GM12878 (cell line): ENCODE data around the gene ABHD17C. TPM values are rescaled to one million over a fixed set of nuclear protein-coding genes. Genes with fewer than 3 reads are reported as not detected.

Source experiments
- ATAC-seq: fragments of 200-7000 bp; cut with Tn5 transposase; 3 replicates; pipeline ENCODE4 v1.9.1; 2020; ENCODE audit warnings: mild to moderate bottlenecking, moderate library complexity
- BruUV-seq: library from RNA; stranded (reverse); fragments of 400-500 nt; replicated peaks from 2 replicates; lab custom pipeline; 2021; lab: Mats Ljungman, UMichigan
- CTCF ChIA-PET: fragments of 300-600 bp; sonication (Branson Sonifier 250); formaldehyde crosslinking; extraction: SDS; loops from one replicate; lab custom pipeline; 2021; ENCODE audit warnings: inconsistent platforms; lab: Yijun Ruan, JAX
- POLR2A ChIA-PET: fragments of 350-600 bp; formaldehyde crosslinking; extraction: SDS; loops from one replicate; lab custom pipeline; 2021; ENCODE audit warnings: inconsistent platforms; lab: Charles Lee
- RAD21 ChIA-PET: fragments of 300-600 bp; sonication (Branson Sonifier 250); formaldehyde crosslinking; loops from one replicate; lab custom pipeline; 2023; ENCODE audit warnings: antibody characterized with exemption; ENCODE audit not compliant: unreplicated experiment; lab: Charles Lee
- SMC1A ChIA-PET: fragments of 300-600 bp; sonication (Branson Sonifier 250); formaldehyde crosslinking; loops from one replicate; lab custom pipeline; 2023; ENCODE audit not compliant: unreplicated experiment, uncharacterized antibody; lab: Charles Lee
- DNase-seq: peaks from one replicate; pipeline ENCODE4 v3.0.0-alpha.2; 2011; ENCODE audit warnings: low read depth, low spot score
- FAIRE-seq: peaks from 3 replicates; lab custom pipeline; 2011; peaks lifted over from hg19 to GRCh38; lab: Jason Lieb, UNC
- H2AFZ ChIP-seq: 2 replicates; pipeline ENCODE4 v1.6.0; 2011; ENCODE audit warnings: low read depth, low read length, control low read depth; ENCODE audit not compliant: control insufficient read depth
- H3K27ac ChIP-seq: 2 replicates; pipeline ENCODE4 v1.5.1; 2011; ENCODE audit warnings: control low read depth; ENCODE audit not compliant: control insufficient read depth, insufficient read depth
- H3K27me3 ChIP-seq, 2 experiments: replicated peaks in 1 of 2; 2 replicates each; pipeline versions ENCODE4 v1.6.0 to v1.6.1; 2011; ENCODE audit warnings: low read length in 1 of 2; ENCODE audit not compliant: control insufficient read depth in 2 of 2, insufficient read depth in 2 of 2
- H3K36me3 ChIP-seq, 2 experiments: 2 replicates each; pipeline ENCODE4 v1.5.1; 2011; ENCODE audit warnings: low read length in 1 of 2; ENCODE audit not compliant: control insufficient read depth in 2 of 2, insufficient read depth in 2 of 2
- H3K4me1 ChIP-seq: 2 replicates; pipeline ENCODE4 v1.6.1; 2011; ENCODE audit warnings: mild to moderate bottlenecking, low read length, moderate library complexity, mixed read lengths; ENCODE audit not compliant: control insufficient read depth, insufficient read depth
- H3K4me2 ChIP-seq: 2 replicates; pipeline ENCODE4 v1.6.0; 2011; ENCODE audit warnings: control low read depth; ENCODE audit not compliant: control insufficient read depth, insufficient read depth
- H3K4me3 ChIP-seq: fragments of 200-600 bp; sonication (generic); 2 replicates; pipeline ENCODE4 v1.5.1; 2016
- H3K79me2 ChIP-seq: 2 replicates; pipeline ENCODE4 v1.6.0; 2011; ENCODE audit warnings: low read length; ENCODE audit not compliant: control insufficient read depth, insufficient read depth
- H3K9ac ChIP-seq: 2 replicates; pipeline ENCODE4 v1.8.0; 2011; ENCODE audit warnings: low read length, control low read depth, mixed read lengths; ENCODE audit not compliant: control insufficient read depth, insufficient read depth
- H3K9me3 ChIP-seq: replicated peaks from 3 replicates; pipeline ENCODE4 v1.5.1; 2011; ENCODE audit warnings: mild to moderate bottlenecking, low read length; ENCODE audit not compliant: control insufficient read depth, insufficient read depth
- H4K20me1 ChIP-seq: 2 replicates; pipeline ENCODE4 v1.6.0; 2011; ENCODE audit not compliant: control insufficient read depth, insufficient read depth
- HDAC6 ChIP-seq: fragments of 200-600 bp; sonication (generic); IDR thresholded peaks from one replicate; pipeline ENCODE4 v1.8.0; 2017; ENCODE audit warnings: antibody characterized with exemption; ENCODE audit not compliant: unreplicated experiment
- HDGF ChIP-seq: fragments of 450-650 bp; IDR thresholded peaks from 2 replicates; pipeline ENCODE4 v1.6.1; 2016; ENCODE audit warnings: antibody characterized with exemption
- WGBS: methylation state at CpG from one replicate; pipeline ENCODE4 v1.1.6; 2016; ENCODE audit warnings: low lambda C conversion rate; ENCODE audit not compliant: insufficient replicate concordance, insufficient coverage; ENCODE audit errors: missing lambda C conversion rate; 5-methylcytosine and 5-hydroxymethylcytosine counted together
- in situ Hi-C: fragments of 300-500 bp; cut with MboI; formaldehyde crosslinking; loops from 9 replicates; pipeline ENCODE4 v1.14.3; 2018; ENCODE audit warnings: mixed read lengths
- intact Hi-C: fragments of 100-400 bp; cut with micrococcal nuclease; formaldehyde crosslinking; loops from one replicate; pipeline ENCODE4 v1.14.2; 2022; ENCODE audit not compliant: unreplicated experiment
- polyA plus RNA-seq, 11 experiments: library from polyadenylated mRNA; depleted of rRNA in 4 of 11; unstranded in 6 of 11; stranded (reverse) in 5 of 11; fragments of >200 nt; fragmentation: Nextera tagmentation in 4 of 11; fragmentation: Illumina TruSeq in 1 of 11; extraction: Ambion mirVana in 4 of 11; extraction: Trizol in 1 of 11; gene quantifications; 1 replicate in 1 of 11; 2 replicates in 10 of 11; pipeline versions ENCODE4 v1.2.1 to v1.2.3, GENCODE V29; 2011 to 2016; ENCODE audit warnings: inconsistent platforms in 2 of 11, missing spikeins in 2 of 11, low read depth in 1 of 11
- total RNA-seq, 4 experiments: library from RNA; depleted of rRNA in 3 of 4; stranded (reverse); fragments of >200 nt in 3 of 4; fragmentation: Illumina TruSeq in 1 of 4; extraction: Trizol in 1 of 4; gene quantifications; 2 replicates each; pipeline versions ENCODE4 v1.2.1 to v1.2.3, GENCODE V29; 2013 to 2021
- TF ChIP-seq, protein P1 (sequence below): fragments of 450-650 bp; IDR thresholded peaks from 2 replicates; pipeline ENCODE4 v1.6.1; 2017; ENCODE audit warnings: mild to moderate bottlenecking, low read depth, inconsistent platforms; ENCODE audit not compliant: poor library complexity, severe bottlenecking

Gene ABHD17C
- total and polyA plus RNA-seq, 10 of the 15 experiments (the other 5 are each of a cell fraction or from before 2014, with no cell fraction given): 0.92 to 11.4 (median 5.5) TPM

DNA sequence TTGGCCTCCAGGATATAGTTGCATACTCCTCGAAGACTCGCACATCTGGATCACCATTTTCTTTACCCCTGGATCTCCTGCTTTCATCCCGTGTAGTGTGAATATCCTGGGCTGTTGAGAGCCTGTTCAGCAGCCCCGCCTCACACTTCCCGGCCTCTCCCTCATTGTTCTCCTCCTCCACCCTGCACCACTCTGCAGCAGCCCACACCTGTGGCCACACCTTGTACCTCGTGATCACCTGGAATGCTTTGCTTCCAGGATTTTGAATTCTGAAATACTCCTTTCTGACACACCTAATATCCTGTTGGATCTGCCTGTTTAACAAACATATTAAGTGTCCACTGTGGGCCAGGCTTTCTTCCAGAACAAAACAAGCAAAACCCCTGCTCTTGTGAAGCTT, 14.4 kb downstream of the ABHD17C start:
- in situ Hi-C loops: no loop called here
- POLR2A ChIA-PET: no interaction called here
- no peak for FAIRE-seq

More for the DNA sequence above, 14.4 kb downstream of the ABHD17C start:
- H3K4me3 ChIP-seq: no peak overlapping the region
- H3K9me3 ChIP-seq: no peaks in the 10 kb centered on the region
- H3K27ac ChIP-seq: no peak overlapping the region
- CTCF ChIA-PET: interaction anchor here (1.3 kb wide), 1 partner anchor 49 kb away, joined by 3 read pairs; no protein-coding TSS in a partner anchor
- no peak overlapping the region for H3K4me2 ChIP-seq
- H3K27me3 ChIP-seq: no peaks in the 10 kb centered on the region
- ATAC-seq (no peak), DNase-seq (no peak)
- SMC1A ChIA-PET: no interaction called here
- RAD21 ChIA-PET: no interaction called here
- H2AFZ ChIP-seq: no peak overlapping the region
- H3K79me2 ChIP-seq: no peaks in the 10 kb centered on the region
- intact Hi-C loops: no loop called here
- no peaks in the 10 kb centered on the region; the same call in none of the 2 replicates for H3K4me1 ChIP-seq
- 92% methylated on average over 6 of the region's 6 CpGs for WGBS
- TF ChIP-seq, protein P1, sequence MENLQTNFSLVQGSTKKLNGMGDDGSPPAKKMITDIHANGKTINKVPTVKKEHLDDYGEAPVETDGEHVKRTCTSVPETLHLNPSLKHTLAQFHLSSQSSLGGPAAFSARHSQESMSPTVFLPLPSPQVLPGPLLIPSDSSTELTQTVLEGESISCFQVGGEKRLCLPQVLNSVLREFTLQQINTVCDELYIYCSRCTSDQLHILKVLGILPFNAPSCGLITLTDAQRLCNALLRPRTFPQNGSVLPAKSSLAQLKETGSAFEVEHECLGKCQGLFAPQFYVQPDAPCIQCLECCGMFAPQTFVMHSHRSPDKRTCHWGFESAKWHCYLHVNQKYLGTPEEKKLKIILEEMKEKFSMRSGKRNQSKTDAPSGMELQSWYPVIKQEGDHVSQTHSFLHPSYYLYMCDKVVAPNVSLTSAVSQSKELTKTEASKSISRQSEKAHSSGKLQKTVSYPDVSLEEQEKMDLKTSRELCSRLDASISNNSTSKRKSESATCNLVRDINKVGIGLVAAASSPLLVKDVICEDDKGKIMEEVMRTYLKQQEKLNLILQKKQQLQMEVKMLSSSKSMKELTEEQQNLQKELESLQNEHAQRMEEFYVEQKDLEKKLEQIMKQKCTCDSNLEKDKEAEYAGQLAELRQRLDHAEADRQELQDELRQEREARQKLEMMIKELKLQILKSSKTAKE: no peak
- TF ChIP-seq HDGF: no peak
- no peak for TF ChIP-seq HDAC6
- BruUV-seq: no TSS peak
- H3K36me3 ChIP-seq: no peaks in the 10 kb centered on the region
- no peaks in the 10 kb centered on the region for H4K20me1 ChIP-seq
- no peak overlapping the region for H3K9ac ChIP-seq
